Mammary epithelial cell (primary cell): ENCODE data around the gene TDP2.

Source experiments
- CTCF ChIP-seq, 2 donors: IDR thresholded peaks in 1 of 2; conservative IDR thresholded peaks in 1 of 2; 2 replicates each; pipeline ENCODE4 v1.5.1; 2011 to 2012; ENCODE audit warnings: inconsistent platforms in 2 of 2, low read length in 2 of 2, mild to moderate bottlenecking in 2 of 2, control low read depth in 1 of 2, low read depth in 1 of 2; ENCODE audit not compliant: insufficient read depth in 1 of 2; ENCODE audit errors: extremely low read depth in 1 of 2
- EZH2 ChIP-seq: IDR thresholded peaks from 2 replicates; pipeline ENCODE4 v1.6.1; 2012; ENCODE audit warnings: low read length, inconsistent platforms, borderline replicate concordance

GRCh38 chr6:24692003-24692402 is 25.3 kb upstream of the TDP2 start:
- TF ChIP-seq EZH2 (no peak), CTCF (conservative IDR thresholded peaks at IDR 0.05 in 1 of 2, IDR thresholded peaks at IDR 0.05 in 1 of 2; ENCODE audit: extremely low read depth in 1 of 2, insufficient read depth in 1 of 2, low read depth in 1 of 2, low read length in 2 of 2) (no peak)
